Non-pigmented ciliary epithelial cell (primary cell): ENCODE measurements around the gene RGCC.

Experiments
- DNase-seq: peaks from one replicate; pipeline ENCODE4 v3.0.0-alpha.2; 2010; ENCODE audit warnings: low read depth

The RGCC gene

GRCh38 chr13:41453620-41454019 is 3.7 kb upstream of the RGCC start:
- DNase-seq = no peak

- no peak for DNase-seq
Observed at GRCh38 chr13:41454170-41454569, 3.2 kb upstream of the RGCC start.

- no peak for DNase-seq
Observed at GRCh38 chr13:41455725-41456419, 1.5 kb upstream of the RGCC start.

- no peak for DNase-seq
Observed at GRCh38 chr13:41457589-41458186, 338 bp downstream of the RGCC start.

- DNase-seq = no peak
Observed at GRCh38 chr13:41458187-41458760, 924 bp downstream of the RGCC start.

- DNase-seq = no peak
Observed at GRCh38 chr13:41458761-41459431, 1.5 kb downstream of the RGCC start.

GRCh38 chr13:41459432-41460073 is 2.2 kb downstream of the RGCC start:
- DNase-seq = no peak

GRCh38 chr13:41460074-41460465 is 2.7 kb downstream of the RGCC start:
- DNase-seq = no peak

- no peak for DNase-seq
Observed at GRCh38 chr13:41460930-41461329, 3.6 kb downstream of the RGCC start.

- no peak for DNase-seq
Observed at GRCh38 chr13:41461527-41462139, 4.3 kb downstream of the RGCC start.

GRCh38 chr13:41462427-41462826 is 5.1 kb downstream of the RGCC start:
- DNase-seq = no peak

- DNase-seq = no peak
Observed at GRCh38 chr13:41463838-41464602, 6.7 kb downstream of the RGCC start.

GRCh38 chr13:41465241-41465847 is 8.0 kb downstream of the RGCC start:
- DNase-seq = peak; percentile 71

GRCh38 chr13:41465898-41466320 is 8.6 kb downstream of the RGCC start:
- no peak for DNase-seq

GRCh38 chr13:41467425-41467945 is 10.1 kb downstream of the RGCC start:
- no peak for DNase-seq

- DNase-seq = no peak
Observed at GRCh38 chr13:41468631-41469030, 11.3 kb downstream of the RGCC start.

GRCh38 chr13:41470196-41470595 is 12.8 kb downstream of the RGCC start:
- DNase-seq = no peak

GRCh38 chr13:41471785-41472184 is 14.4 kb downstream of the RGCC start:
- DNase-seq = no peak

GRCh38 chr13:41487222-41487621 is 29.9 kb downstream of the RGCC start:
- no peak for DNase-seq

GRCh38 chr13:41488124-41488523 is 30.8 kb downstream of the RGCC start:
- DNase-seq = no peak
